Measurements from ENCODE around the gene MRGPRG. TPM values are rescaled to one million over a fixed set of nuclear protein-coding genes. Genes with fewer than 3 reads are reported as not detected.
A peak's percentile ranks its signal among the peaks of the same experiment; 100 is the strongest.

Gene MRGPRG
- total RNA-seq, 1 donor from 2014 or later: not detected

GRCh38 chr11:3197044-3197695 lies 21.4 kb downstream of the MRGPRG start:
- ATAC-seq (no peak), DNase-seq (ENCODE audit: low spot score) (no peak)

- DNase-seq (ENCODE audit: low spot score): no peak
- ATAC-seq: no peak
These were observed 22.2 kb downstream of the MRGPRG start for GRCh38 chr11:3196161-3197043.

GRCh38 chr11:3195251-3196160 lies 23.1 kb downstream of the MRGPRG start:
- ATAC-seq: peak; percentile 14
- DNase-seq (ENCODE audit: low spot score): no peak

- DNase-seq (ENCODE audit: low spot score) (no peak), ATAC-seq (no peak)
These were observed 24.4 kb downstream of the MRGPRG start for GRCh38 chr11:3194016-3194816.

- ATAC-seq (no peak), DNase-seq (ENCODE audit: low spot score) (no peak)
These were observed 25.1 kb downstream of the MRGPRG start for GRCh38 chr11:3193373-3194015.

GRCh38 chr11:3192511-3193372 lies 25.9 kb downstream of the MRGPRG start:
- no peak for ATAC-seq
- DNase-seq (ENCODE audit: low spot score): no peak

GRCh38 chr11:3191586-3192324 lies 26.9 kb downstream of the MRGPRG start:
- ATAC-seq (no peak), DNase-seq (ENCODE audit: low spot score) (no peak)

- DNase-seq (ENCODE audit: low spot score): no peak
These were observed 28.0 kb downstream of the MRGPRG start for GRCh38 chr11:3190600-3190999.

GRCh38 chr11:3189886-3190583 lies 28.6 kb downstream of the MRGPRG start:
- DNase-seq (ENCODE audit: low spot score): no peak
- no peak for ATAC-seq

More at GRCh38 chr11:3190600-3190999, 28.0 kb downstream of the MRGPRG start:
- ATAC-seq: no peak

- DNase-seq (ENCODE audit: low spot score): no peak
- no peak for ATAC-seq
These were observed 29.3 kb downstream of the MRGPRG start for GRCh38 chr11:3189196-3189843.

- no peak for ATAC-seq
- no peak for DNase-seq (ENCODE audit: low spot score)
These were observed 30.0 kb downstream of the MRGPRG start for GRCh38 chr11:3188496-3189195.

GRCh38 chr11:3186166-3186953 lies 32.3 kb downstream of the MRGPRG start:
- DNase-seq (ENCODE audit: low spot score): no peak
- ATAC-seq: no peak

- no peak for DNase-seq (ENCODE audit: low spot score)
- ATAC-seq: no peak
These were observed 33.8 kb downstream of the MRGPRG start for GRCh38 chr11:3184732-3185347.

GRCh38 chr11:3183523-3183922 lies 35.1 kb downstream of the MRGPRG start:
- DNase-seq (ENCODE audit: low spot score) (no peak), ATAC-seq (no peak)

GRCh38 chr11:3182462-3182852 lies 36.2 kb downstream of the MRGPRG start:
- no peak for DNase-seq (ENCODE audit: low spot score)
- no peak for ATAC-seq

All from left lobe of liver (tissue), 2 donors.